Measurements from ENCODE around the gene BAHCC1.

Gene BAHCC1

GRCh38 chr17:81376946-81377714 is 18.1 kb upstream of the BAHCC1 start:
- WGBS (ENCODE audit: insufficient coverage) = 95% methylated on average over 17 of the region's 25 CpGs
- peaks cover 0 to 4% (median under 1%) of the 10 kb centered on the region in 4 experiments for H3K4me1 ChIP-seq (ENCODE audit: control extremely low read depth in 1 of 4, control insufficient read depth in 4 of 4, insufficient read depth in 4 of 4, low read length in 3 of 4)
- H3K4me3 ChIP-seq (ENCODE audit: control insufficient read depth in 1 of 7, extremely low read depth in 1 of 7, insufficient read depth in 4 of 7, low read depth in 2 of 7, low read length in 6 of 7) = no peak overlapping the region
- no peak for DNase-seq
- no peaks in the 10 kb centered on the region for H3K27me3 ChIP-seq (replicated peaks in 2 of 5; ENCODE audit: control insufficient read depth in 4 of 5, insufficient read depth in 5 of 5, low read length in 4 of 5)
- peaks cover 0 to 2% (median 0%) of the 10 kb centered on the region in 5 experiments for H3K9me3 ChIP-seq (ENCODE audit: control extremely low read depth in 1 of 5, control insufficient read depth in 4 of 5, insufficient read depth in 2 of 5, low read depth in 1 of 5, low read length in 4 of 5)
- POLR2A ChIA-PET = no interaction called here
- CTCF ChIA-PET = no interaction called here
- H3K36me3 ChIP-seq (ENCODE audit: control insufficient read depth in 4 of 4, insufficient read depth in 4 of 4, low read length in 3 of 4) = no peaks in the 10 kb centered on the region
- no peak overlapping the region for H3K27ac ChIP-seq (ENCODE audit: insufficient read depth in 1 of 2, low read depth in 1 of 2, low read length in 2 of 2, poor library complexity in 1 of 2, severe bottlenecking in 2 of 2)

GRCh38 chr17:81378941-81379511 is 16.2 kb upstream of the BAHCC1 start:
- no peak overlapping the region for H3K4me3 ChIP-seq (ENCODE audit: control insufficient read depth in 1 of 7, extremely low read depth in 1 of 7, insufficient read depth in 4 of 7, low read depth in 2 of 7, low read length in 6 of 7)
- H3K4me1 ChIP-seq (ENCODE audit: control extremely low read depth in 1 of 4, control insufficient read depth in 4 of 4, insufficient read depth in 4 of 4, low read length in 3 of 4) = no peaks in the 10 kb centered on the region
- no peaks in the 10 kb centered on the region for H3K27me3 ChIP-seq (replicated peaks in 2 of 5; ENCODE audit: control insufficient read depth in 4 of 5, insufficient read depth in 5 of 5, low read length in 4 of 5)
- H3K36me3 ChIP-seq (ENCODE audit: control insufficient read depth in 4 of 4, insufficient read depth in 4 of 4, low read length in 3 of 4) = no peaks in the 10 kb centered on the region
- H3K9me3 ChIP-seq (ENCODE audit: control extremely low read depth in 1 of 5, control insufficient read depth in 4 of 5, insufficient read depth in 2 of 5, low read depth in 1 of 5, low read length in 4 of 5) = peaks cover 0 to 2% (median 0%) of the 10 kb centered on the region in 5 experiments
- WGBS (ENCODE audit: insufficient coverage) = 95% methylated on average over 11 of the region's 11 CpGs
- POLR2A ChIA-PET = no interaction called here
- DNase-seq = no peak
- CTCF ChIA-PET = interaction anchor here (1.3 kb wide), 1 partner anchor 69 kb away, joined by 4 read pairs; no protein-coding TSS in a partner anchor
- H3K27ac ChIP-seq (ENCODE audit: insufficient read depth in 1 of 2, low read depth in 1 of 2, low read length in 2 of 2, poor library complexity in 1 of 2, severe bottlenecking in 2 of 2) = no peak overlapping the region

GRCh38 chr17:81379523-81379942 is 15.7 kb upstream of the BAHCC1 start:
- WGBS (ENCODE audit: insufficient coverage) = 82% methylated on average over 8 of the region's 17 CpGs
- H3K27me3 ChIP-seq (replicated peaks in 2 of 5; ENCODE audit: control insufficient read depth in 4 of 5, insufficient read depth in 5 of 5, low read length in 4 of 5) = no peaks in the 10 kb centered on the region

GRCh38 chr17:81380131-81380530 is 15.1 kb upstream of the BAHCC1 start:
- H3K36me3 ChIP-seq (ENCODE audit: control insufficient read depth in 4 of 4, insufficient read depth in 4 of 4, low read length in 3 of 4) = no peaks in the 10 kb centered on the region
- no peaks in the 10 kb centered on the region for H3K9me3 ChIP-seq (ENCODE audit: control extremely low read depth in 1 of 5, control insufficient read depth in 4 of 5, insufficient read depth in 2 of 5, low read depth in 1 of 5, low read length in 4 of 5)
- no peaks in the 10 kb centered on the region for H3K27me3 ChIP-seq (replicated peaks in 2 of 5; ENCODE audit: control insufficient read depth in 4 of 5, insufficient read depth in 5 of 5, low read length in 4 of 5)
- 93% methylated on average over 3 of the region's 6 CpGs for WGBS (ENCODE audit: insufficient coverage)
- H3K4me3 ChIP-seq (ENCODE audit: control insufficient read depth in 1 of 7, extremely low read depth in 1 of 7, insufficient read depth in 4 of 7, low read depth in 2 of 7, low read length in 6 of 7) = no peak overlapping the region
- ChIA-PET CTCF (interaction anchor here (0.7 to 1.3 kb wide), 2 partner anchors 9 to 71 kb away, joined by 3 to 4 read pairs; no protein-coding TSS in a partner anchor), POLR2A (no interaction called here)
- no peak overlapping the region for H3K27ac ChIP-seq (ENCODE audit: insufficient read depth in 1 of 2, low read depth in 1 of 2, low read length in 2 of 2, poor library complexity in 1 of 2, severe bottlenecking in 2 of 2)
- H3K4me1 ChIP-seq (ENCODE audit: control extremely low read depth in 1 of 4, control insufficient read depth in 4 of 4, insufficient read depth in 4 of 4, low read length in 3 of 4) = no peaks in the 10 kb centered on the region
- DNase-seq = no peak

More at GRCh38 chr17:81379523-81379942, 15.7 kb upstream of the BAHCC1 start:
- DNase-seq = no peak
- Histone ChIP-seq H3K4me1 (ENCODE audit: control extremely low read depth in 1 of 4, control insufficient read depth in 4 of 4, insufficient read depth in 4 of 4, low read length in 3 of 4) (no peaks in the 10 kb centered on the region), H3K4me3 (ENCODE audit: control insufficient read depth in 1 of 7, extremely low read depth in 1 of 7, insufficient read depth in 4 of 7, low read depth in 2 of 7, low read length in 6 of 7) (no peak overlapping the region), H3K9me3 (ENCODE audit: control extremely low read depth in 1 of 5, control insufficient read depth in 4 of 5, insufficient read depth in 2 of 5, low read depth in 1 of 5, low read length in 4 of 5) (peaks cover 0 to 2% (median 0%) of the 10 kb centered on the region in 5 experiments), H3K27ac (ENCODE audit: insufficient read depth in 1 of 2, low read depth in 1 of 2, low read length in 2 of 2, poor library complexity in 1 of 2, severe bottlenecking in 2 of 2) (no peak overlapping the region), H3K36me3 (ENCODE audit: control insufficient read depth in 4 of 4, insufficient read depth in 4 of 4, low read length in 3 of 4) (no peaks in the 10 kb centered on the region)
- POLR2A ChIA-PET = no interaction called here
- CTCF ChIA-PET = interaction anchor here (0.7 to 1.3 kb wide), 2 partner anchors 9 to 70 kb away, joined by 3 to 4 read pairs; no protein-coding TSS in a partner anchor

DNA sequence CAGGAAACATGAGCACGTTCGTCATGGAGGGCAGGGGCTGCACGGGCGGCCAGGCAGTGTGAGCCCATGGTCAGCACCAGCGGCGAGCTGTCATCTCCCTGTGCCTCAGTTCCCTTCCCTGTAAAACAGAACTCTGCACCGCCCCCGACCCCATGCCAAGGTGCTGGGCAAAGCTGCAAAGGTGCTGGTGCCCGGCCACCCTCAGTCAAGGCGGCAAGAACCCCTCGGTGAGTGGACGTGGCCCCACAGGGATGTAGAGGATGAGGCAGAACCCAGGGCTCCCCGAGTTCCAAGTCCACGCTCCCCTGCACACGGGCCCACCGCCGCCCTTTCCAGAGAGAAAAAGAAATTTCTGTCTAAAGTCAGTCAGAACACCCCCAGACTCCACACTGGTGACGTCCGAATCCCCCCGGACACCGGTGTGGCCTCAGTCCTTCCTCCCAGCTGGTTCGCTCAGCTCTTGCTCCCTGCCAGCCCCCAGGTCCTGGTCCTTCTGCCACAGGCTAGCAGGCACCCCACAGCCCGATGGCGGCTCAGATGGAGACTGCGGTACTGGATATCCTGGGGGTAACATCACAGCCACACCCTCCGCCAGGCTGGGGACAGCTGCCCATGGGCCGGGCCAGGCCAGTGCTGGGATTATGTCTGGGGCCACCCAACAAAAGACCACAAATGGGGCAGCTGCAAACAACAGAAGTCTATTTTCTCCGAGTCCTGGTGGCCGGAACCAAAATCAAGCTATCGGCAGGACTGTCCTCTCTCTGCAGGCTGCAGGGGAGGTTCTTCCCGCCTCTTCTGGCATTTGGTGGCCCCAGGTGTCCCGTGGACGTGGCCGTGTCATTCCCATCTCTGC is 14.4 kb upstream of the BAHCC1 start:
- Histone ChIP-seq H3K36me3 (ENCODE audit: control insufficient read depth in 4 of 4, insufficient read depth in 4 of 4, low read length in 3 of 4) (no peaks in the 10 kb centered on the region), H3K27ac (ENCODE audit: insufficient read depth in 1 of 2, low read depth in 1 of 2, low read length in 2 of 2, poor library complexity in 1 of 2, severe bottlenecking in 2 of 2) (no peak overlapping the region), H3K4me3 (ENCODE audit: control insufficient read depth in 1 of 7, extremely low read depth in 1 of 7, insufficient read depth in 4 of 7, low read depth in 2 of 7, low read length in 6 of 7) (no peak overlapping the region), H3K4me1 (ENCODE audit: control extremely low read depth in 1 of 4, control insufficient read depth in 4 of 4, insufficient read depth in 4 of 4, low read length in 3 of 4) (peaks cover 0 to 3% (median 0%) of the 10 kb centered on the region in 4 experiments), H3K27me3 (replicated peaks in 2 of 5; ENCODE audit: control insufficient read depth in 4 of 5, insufficient read depth in 5 of 5, low read length in 4 of 5) (peaks cover 0 to 5% (median 0%) of the 10 kb centered on the region in 5 experiments), H3K9me3 (ENCODE audit: control extremely low read depth in 1 of 5, control insufficient read depth in 4 of 5, insufficient read depth in 2 of 5, low read depth in 1 of 5, low read length in 4 of 5) (no peaks in the 10 kb centered on the region)
- ChIA-PET CTCF (interaction anchor here (1.0 kb wide), 1 partner anchor 11 kb away, joined by 3 read pairs; no protein-coding TSS in a partner anchor), POLR2A (no interaction called here)
- no peak for DNase-seq
- WGBS (ENCODE audit: insufficient coverage) = 95% methylated on average over 32 of the region's 34 CpGs

GRCh38 chr17:81381632-81382577 is 13.4 kb upstream of the BAHCC1 start:
- WGBS (ENCODE audit: insufficient coverage) = 92% methylated on average over 31 of the region's 37 CpGs
- H3K4me3 ChIP-seq (ENCODE audit: control insufficient read depth in 1 of 7, extremely low read depth in 1 of 7, insufficient read depth in 4 of 7, low read depth in 2 of 7, low read length in 6 of 7) = no peak overlapping the region
- H3K27ac ChIP-seq (ENCODE audit: insufficient read depth in 1 of 2, low read depth in 1 of 2, low read length in 2 of 2, poor library complexity in 1 of 2, severe bottlenecking in 2 of 2) = no peak overlapping the region
- DNase-seq = no peak
- no peaks in the 10 kb centered on the region for H3K36me3 ChIP-seq (ENCODE audit: control insufficient read depth in 4 of 4, insufficient read depth in 4 of 4, low read length in 3 of 4)
- H3K27me3 ChIP-seq (replicated peaks in 2 of 5; ENCODE audit: control insufficient read depth in 4 of 5, insufficient read depth in 5 of 5, low read length in 4 of 5) = peaks cover 0 to 10% (median 0%) of the 10 kb centered on the region in 5 experiments
- CTCF ChIA-PET = interaction anchor here (1.0 kb wide), 1 partner anchor 10 kb away, joined by 3 read pairs; no protein-coding TSS in a partner anchor
- H3K9me3 ChIP-seq (ENCODE audit: control extremely low read depth in 1 of 5, control insufficient read depth in 4 of 5, insufficient read depth in 2 of 5, low read depth in 1 of 5, low read length in 4 of 5) = no peaks in the 10 kb centered on the region
- H3K4me1 ChIP-seq (ENCODE audit: control extremely low read depth in 1 of 4, control insufficient read depth in 4 of 4, insufficient read depth in 4 of 4, low read length in 3 of 4) = peaks cover 0 to 9% (median 7%) of the 10 kb centered on the region in 4 experiments
- POLR2A ChIA-PET = no interaction called here

Data from common myeloid progenitor, CD34-positive (primary cell).